SK-N-SH treated with all-trans-retinoic acid at 6 μM for 48 hours (cell line): ENCODE data around the gene GALNTL6.
"Not testable (repeated sequence)": the region's sequence is repeated elsewhere in the genome, so short reads cannot be mapped to it uniquely, and the experiment has no call there.

ENCODE experiments used
- ATAC-seq: fragments of 200-7000 bp; cut with Tn5 transposase; 3 replicates; pipeline ENCODE4 v1.9.1; 2020; ENCODE audit warnings: mild to moderate bottlenecking, moderate library complexity
- ARNTL ChIP-seq: fragments of 450-650 bp; formaldehyde crosslinking; IDR thresholded peaks from 2 replicates; pipeline ENCODE4 v1.5.0; 2020; ENCODE audit warnings: low read depth, mild to moderate bottlenecking, moderate library complexity, borderline replicate concordance
- BACH2 ChIP-seq: fragments of 250-450 bp; sonication (Bioruptor Pico); IDR thresholded peaks from 2 replicates; pipeline ENCODE4 v1.9.0; 2021; ENCODE audit warnings: mild to moderate bottlenecking, borderline replicate concordance
- CSDC2 ChIP-seq: fragments of 250-450 bp; sonication (Bioruptor Pico); IDR thresholded peaks from 2 replicates; pipeline ENCODE4 v1.5.0; 2020; ENCODE audit warnings: mild to moderate bottlenecking, moderate library complexity
- ESRRG ChIP-seq: fragments of 250-450 bp; sonication (Bioruptor Pico); IDR thresholded peaks from 2 replicates; pipeline ENCODE4 v1.6.1; 2021; ENCODE audit warnings: mild to moderate bottlenecking
- GLIS3 ChIP-seq: fragments of 250-450 bp; sonication (Bioruptor Pico); IDR thresholded peaks from 2 replicates; pipeline ENCODE4 v1.5.0; 2020; ENCODE audit warnings: mild to moderate bottlenecking, moderate library complexity
- ISL1 ChIP-seq: fragments of 250-450 bp; sonication (Bioruptor Pico); IDR thresholded peaks from 2 replicates; pipeline ENCODE4 v2.1.2; 2022; ENCODE audit warnings: mild to moderate bottlenecking, moderate library complexity
- OSR1 ChIP-seq: fragments of 250-450 bp; sonication (Bioruptor Pico); IDR thresholded peaks from 2 replicates; pipeline ENCODE4 v1.8.0; 2022; ENCODE audit warnings: moderate library complexity, mild to moderate bottlenecking, inconsistent platforms
- PPARA ChIP-seq: fragments of 250-450 bp; sonication (Bioruptor Pico); IDR thresholded peaks from 2 replicates; pipeline ENCODE4 v1.5.0; 2020; ENCODE audit warnings: mild to moderate bottlenecking, borderline replicate concordance
- RARB ChIP-seq: fragments of 250-450 bp; sonication (Bioruptor Pico); IDR thresholded peaks from 2 replicates; pipeline ENCODE4 v1.8.0; 2021; ENCODE audit warnings: mild to moderate bottlenecking, moderate library complexity
- SNAI2 ChIP-seq: fragments of 250-450 bp; sonication (Bioruptor Pico); IDR thresholded peaks from 2 replicates; pipeline ENCODE4 v1.5.0; 2020; ENCODE audit warnings: mild to moderate bottlenecking, moderate library complexity
- TCF4 ChIP-seq: fragments of 250-450 bp; sonication (Bioruptor Pico); IDR thresholded peaks from 2 replicates; pipeline ENCODE4 v1.8.0; 2021; ENCODE audit warnings: mild to moderate bottlenecking, moderate library complexity, borderline replicate concordance
- TOX ChIP-seq: fragments of 250-450 bp; sonication (Bioruptor Pico); IDR thresholded peaks from 2 replicates; pipeline ENCODE4 v1.8.0; 2021; ENCODE audit warnings: mild to moderate bottlenecking, moderate library complexity, borderline replicate concordance
- ZC3H10 ChIP-seq: fragments of 250-450 bp; sonication (Bioruptor Pico); IDR thresholded peaks from 2 replicates; pipeline ENCODE4 v1.5.1; 2021; ENCODE audit warnings: mild to moderate bottlenecking, moderate library complexity
- ZFP3 ChIP-seq: fragments of 250-450 bp; sonication (Bioruptor Pico); IDR thresholded peaks from 2 replicates; pipeline ENCODE4 v1.5.0; 2020; ENCODE audit warnings: mild to moderate bottlenecking, moderate library complexity
- ZFP30 ChIP-seq: fragments of 450-650 bp; formaldehyde crosslinking; IDR thresholded peaks from 2 replicates; pipeline ENCODE4 v1.5.0; 2022; ENCODE audit warnings: mild to moderate bottlenecking, moderate library complexity
- ZNF565 ChIP-seq: fragments of 450-650 bp; formaldehyde crosslinking; conservative IDR thresholded peaks from 2 replicates; pipeline ENCODE4 v1.5.0; 2020; ENCODE audit warnings: low read depth, mild to moderate bottlenecking, moderate library complexity
- ZNF8 ChIP-seq: fragments of 450-650 bp; formaldehyde crosslinking; IDR thresholded peaks from 2 replicates; pipeline ENCODE4 v1.5.0; 2020; ENCODE audit warnings: mild to moderate bottlenecking, moderate library complexity
- TF ChIP-seq, protein P1 (sequence below): fragments of 250-450 bp; sonication (Bioruptor Pico); IDR thresholded peaks from 2 replicates; pipeline ENCODE4 v1.8.0; 2021; ENCODE audit warnings: low read depth, mild to moderate bottlenecking, moderate library complexity, borderline replicate concordance
- TF ChIP-seq, protein P2 (sequence below): fragments of 250-450 bp; sonication (Bioruptor Pico); IDR thresholded peaks from 2 replicates; pipeline ENCODE4 v1.5.0; 2020; ENCODE audit warnings: mild to moderate bottlenecking, moderate library complexity
- TF ChIP-seq, protein P3 (sequence below): fragments of 250-450 bp; sonication (Bioruptor Pico); IDR thresholded peaks from 2 replicates; pipeline ENCODE4 v1.8.0; 2020; ENCODE audit warnings: mild to moderate bottlenecking, moderate library complexity, borderline replicate concordance
- TF ChIP-seq, protein P4 (sequence below): fragments of 250-450 bp; sonication (Bioruptor Pico); IDR thresholded peaks from 2 replicates; pipeline ENCODE4 v1.5.1; 2021; ENCODE audit warnings: mild to moderate bottlenecking, moderate library complexity

GALNTL6 gene

DNA sequence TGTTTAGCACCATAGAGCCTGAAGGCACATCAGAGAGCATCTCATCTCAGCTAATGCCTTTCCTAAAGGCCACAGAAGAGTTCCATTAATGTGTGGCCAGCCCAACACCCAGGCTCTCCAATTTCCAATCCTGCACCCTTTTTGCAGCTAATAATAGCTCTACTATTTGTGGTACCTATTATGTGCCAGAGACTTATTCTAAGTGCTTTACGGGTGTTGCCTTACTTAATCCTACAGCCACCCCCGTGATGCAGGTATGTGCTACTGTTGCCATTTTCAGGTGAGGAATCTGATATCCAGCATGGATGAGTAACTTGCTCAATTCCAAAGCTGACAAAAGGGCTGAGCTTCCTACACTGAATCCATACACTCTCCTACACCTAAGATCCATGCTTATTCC lies 1137.8 kb downstream of the GALNTL6 start:
- no peak for TF ChIP-seq RARB (CRISPR knock-in tag)
- TF ChIP-seq ZNF565 (CRISPR knock-in tag), result no peak
- TF ChIP-seq ZFP30 (CRISPR knock-in tag), result no peak
- no peak for ATAC-seq

DNA sequence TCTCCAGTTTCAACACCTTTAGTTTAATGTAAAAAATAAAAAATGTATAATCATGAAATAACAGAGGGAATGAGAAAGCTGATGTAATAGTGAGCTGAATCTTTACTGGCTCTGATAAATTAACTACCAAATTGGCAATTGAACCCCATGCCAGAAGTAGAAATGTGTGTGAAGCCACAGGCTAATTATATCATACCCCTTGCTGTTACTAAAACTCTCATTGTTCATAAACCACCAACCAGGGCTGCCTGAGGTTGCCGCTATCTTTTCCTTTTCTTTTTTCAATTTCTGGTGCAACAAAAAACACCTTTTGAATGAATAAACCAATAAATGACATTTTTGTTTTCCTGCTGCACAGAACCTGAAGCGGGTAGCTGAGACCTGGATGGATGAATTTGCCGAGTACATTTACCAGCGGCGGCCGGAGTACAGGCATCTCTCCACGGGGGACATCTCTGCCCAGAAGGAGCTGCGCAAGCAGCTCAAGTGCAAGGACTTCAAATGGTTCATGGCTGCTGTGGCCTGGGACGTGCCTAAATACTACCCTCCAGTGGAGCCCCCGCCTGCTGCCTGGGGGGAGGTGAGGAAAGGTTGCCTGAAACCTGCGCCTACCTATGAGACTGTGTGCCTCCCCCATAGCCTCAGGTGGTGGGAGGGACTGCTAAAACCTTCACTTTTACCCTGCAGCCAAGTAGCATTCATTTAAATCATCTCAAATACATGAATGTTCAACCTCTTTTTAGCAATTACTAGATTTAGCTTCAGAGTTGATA lies 1138.7 kb downstream of the GALNTL6 start:
- ATAC-seq, result no peak
- TF ChIP-seq RARB (CRISPR knock-in tag) (no peak), PPARA (no peak), ZNF8 (CRISPR knock-in tag) (no peak), ZNF565 (CRISPR knock-in tag) (no peak), ESRRG (no peak), ISL1 (CRISPR knock-in tag) (no peak), SNAI2 (CRISPR knock-in tag) (no peak), ARNTL (CRISPR knock-in tag) (no peak), BACH2 (CRISPR knock-in tag) (no peak), CSDC2 (CRISPR knock-in tag) (no peak), ZC3H10 (CRISPR knock-in tag) (no peak), OSR1 (CRISPR knock-in tag) (no peak), GLIS3 (no peak), TCF4 (no peak)
- TF ChIP-seq, protein P1, sequence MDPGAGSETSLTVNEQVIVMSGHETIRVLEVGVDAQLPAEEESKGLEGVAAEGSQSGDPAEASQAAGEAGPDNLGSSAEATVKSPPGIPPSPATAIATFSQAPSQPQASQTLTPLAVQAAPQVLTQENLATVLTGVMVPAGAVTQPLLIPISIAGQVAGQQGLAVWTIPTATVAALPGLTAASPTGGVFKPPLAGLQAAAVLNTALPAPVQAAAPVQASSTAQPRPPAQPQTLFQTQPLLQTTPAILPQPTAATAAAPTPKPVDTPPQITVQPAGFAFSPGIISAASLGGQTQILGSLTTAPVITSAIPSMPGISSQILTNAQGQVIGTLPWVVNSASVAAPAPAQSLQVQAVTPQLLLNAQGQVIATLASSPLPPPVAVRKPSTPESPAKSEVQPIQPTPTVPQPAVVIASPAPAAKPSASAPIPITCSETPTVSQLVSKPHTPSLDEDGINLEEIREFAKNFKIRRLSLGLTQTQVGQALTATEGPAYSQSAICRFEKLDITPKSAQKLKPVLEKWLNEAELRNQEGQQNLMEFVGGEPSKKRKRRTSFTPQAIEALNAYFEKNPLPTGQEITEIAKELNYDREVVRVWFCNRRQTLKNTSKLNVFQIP, result no peak
- TF ChIP-seq, protein P2, sequence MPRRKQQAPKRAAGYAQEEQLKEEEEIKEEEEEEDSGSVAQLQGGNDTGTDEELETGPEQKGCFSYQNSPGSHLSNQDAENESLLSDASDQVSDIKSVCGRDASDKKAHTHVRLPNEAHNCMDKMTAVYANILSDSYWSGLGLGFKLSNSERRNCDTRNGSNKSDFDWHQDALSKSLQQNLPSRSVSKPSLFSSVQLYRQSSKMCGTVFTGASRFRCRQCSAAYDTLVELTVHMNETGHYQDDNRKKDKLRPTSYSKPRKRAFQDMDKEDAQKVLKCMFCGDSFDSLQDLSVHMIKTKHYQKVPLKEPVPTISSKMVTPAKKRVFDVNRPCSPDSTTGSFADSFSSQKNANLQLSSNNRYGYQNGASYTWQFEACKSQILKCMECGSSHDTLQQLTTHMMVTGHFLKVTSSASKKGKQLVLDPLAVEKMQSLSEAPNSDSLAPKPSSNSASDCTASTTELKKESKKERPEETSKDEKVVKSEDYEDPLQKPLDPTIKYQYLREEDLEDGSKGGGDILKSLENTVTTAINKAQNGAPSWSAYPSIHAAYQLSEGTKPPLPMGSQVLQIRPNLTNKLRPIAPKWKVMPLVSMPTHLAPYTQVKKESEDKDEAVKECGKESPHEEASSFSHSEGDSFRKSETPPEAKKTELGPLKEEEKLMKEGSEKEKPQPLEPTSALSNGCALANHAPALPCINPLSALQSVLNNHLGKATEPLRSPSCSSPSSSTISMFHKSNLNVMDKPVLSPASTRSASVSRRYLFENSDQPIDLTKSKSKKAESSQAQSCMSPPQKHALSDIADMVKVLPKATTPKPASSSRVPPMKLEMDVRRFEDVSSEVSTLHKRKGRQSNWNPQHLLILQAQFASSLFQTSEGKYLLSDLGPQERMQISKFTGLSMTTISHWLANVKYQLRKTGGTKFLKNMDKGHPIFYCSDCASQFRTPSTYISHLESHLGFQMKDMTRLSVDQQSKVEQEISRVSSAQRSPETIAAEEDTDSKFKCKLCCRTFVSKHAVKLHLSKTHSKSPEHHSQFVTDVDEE (CRISPR knock-in tag), result no peak
- TF ChIP-seq, protein P3, sequence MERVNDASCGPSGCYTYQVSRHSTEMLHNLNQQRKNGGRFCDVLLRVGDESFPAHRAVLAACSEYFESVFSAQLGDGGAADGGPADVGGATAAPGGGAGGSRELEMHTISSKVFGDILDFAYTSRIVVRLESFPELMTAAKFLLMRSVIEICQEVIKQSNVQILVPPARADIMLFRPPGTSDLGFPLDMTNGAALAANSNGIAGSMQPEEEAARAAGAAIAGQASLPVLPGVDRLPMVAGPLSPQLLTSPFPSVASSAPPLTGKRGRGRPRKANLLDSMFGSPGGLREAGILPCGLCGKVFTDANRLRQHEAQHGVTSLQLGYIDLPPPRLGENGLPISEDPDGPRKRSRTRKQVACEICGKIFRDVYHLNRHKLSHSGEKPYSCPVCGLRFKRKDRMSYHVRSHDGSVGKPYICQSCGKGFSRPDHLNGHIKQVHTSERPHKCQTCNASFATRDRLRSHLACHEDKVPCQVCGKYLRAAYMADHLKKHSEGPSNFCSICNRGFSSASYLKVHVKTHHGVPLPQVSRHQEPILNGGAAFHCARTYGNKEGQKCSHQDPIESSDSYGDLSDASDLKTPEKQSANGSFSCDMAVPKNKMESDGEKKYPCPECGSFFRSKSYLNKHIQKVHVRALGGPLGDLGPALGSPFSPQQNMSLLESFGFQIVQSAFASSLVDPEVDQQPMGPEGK (CRISPR knock-in tag), result no peak
- TF ChIP-seq, all 23 proteins: peak for 0

DNA sequence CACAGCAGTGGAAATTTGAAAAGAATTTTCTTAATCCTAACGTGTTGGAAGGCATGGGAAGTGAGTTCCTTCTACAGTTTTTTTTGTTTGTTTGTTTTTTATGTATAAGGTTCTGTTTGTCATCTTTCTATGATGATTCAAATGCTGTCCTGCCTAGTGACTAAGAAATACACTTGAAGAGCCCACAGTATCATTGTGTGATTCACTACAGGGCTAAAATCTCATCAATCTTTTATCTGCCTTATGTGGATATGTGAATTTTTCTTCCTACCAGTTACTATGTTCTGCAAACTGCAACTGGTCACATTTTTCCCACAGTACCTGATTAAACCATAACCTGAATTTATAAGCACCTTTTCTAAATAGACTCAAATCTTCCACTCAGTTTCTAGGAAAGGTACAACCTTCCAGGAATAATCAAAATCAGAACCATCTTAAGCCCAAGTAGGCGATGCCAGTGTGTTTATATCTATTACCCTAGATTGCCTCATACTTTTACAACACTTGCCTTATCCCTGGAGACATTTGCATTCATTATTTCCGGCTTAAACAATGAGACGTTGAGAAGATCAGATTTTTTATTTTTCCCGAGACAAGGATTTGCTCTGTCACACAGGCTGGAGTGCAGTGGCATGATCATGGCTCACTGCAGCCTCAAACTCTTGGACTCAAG lies 1140.8 kb downstream of the GALNTL6 start:
- no peak for ATAC-seq
- TF ChIP-seq ZFP3 (CRISPR knock-in tag) (no peak), ARNTL (CRISPR knock-in tag) (no peak), ZNF8 (CRISPR knock-in tag) (no peak), TCF4 (no peak), ESRRG (no peak), ISL1 (CRISPR knock-in tag) (no peak), BACH2 (CRISPR knock-in tag) (no peak), CSDC2 (CRISPR knock-in tag) (no peak), TOX (CRISPR knock-in tag) (no peak), ZNF565 (CRISPR knock-in tag) (no peak), RARB (CRISPR knock-in tag) (no peak), GLIS3 (no peak), ZC3H10 (CRISPR knock-in tag) (no peak)
- TF ChIP-seq, protein P4, sequence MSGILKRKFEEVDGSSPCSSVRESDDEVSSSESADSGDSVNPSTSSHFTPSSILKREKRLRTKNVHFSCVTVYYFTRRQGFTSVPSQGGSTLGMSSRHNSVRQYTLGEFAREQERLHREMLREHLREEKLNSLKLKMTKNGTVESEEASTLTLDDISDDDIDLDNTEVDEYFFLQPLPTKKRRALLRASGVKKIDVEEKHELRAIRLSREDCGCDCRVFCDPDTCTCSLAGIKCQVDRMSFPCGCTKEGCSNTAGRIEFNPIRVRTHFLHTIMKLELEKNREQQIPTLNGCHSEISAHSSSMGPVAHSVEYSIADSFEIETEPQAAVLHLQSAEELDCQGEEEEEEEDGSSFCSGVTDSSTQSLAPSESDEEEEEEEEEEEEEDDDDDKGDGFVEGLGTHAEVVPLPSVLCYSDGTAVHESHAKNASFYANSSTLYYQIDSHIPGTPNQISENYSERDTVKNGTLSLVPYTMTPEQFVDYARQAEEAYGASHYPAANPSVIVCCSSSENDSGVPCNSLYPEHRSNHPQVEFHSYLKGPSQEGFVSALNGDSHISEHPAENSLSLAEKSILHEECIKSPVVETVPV, result no peak
- TF ChIP-seq, protein P1, result no peak
- TF ChIP-seq, all 23 proteins: peak for 0

DNA sequence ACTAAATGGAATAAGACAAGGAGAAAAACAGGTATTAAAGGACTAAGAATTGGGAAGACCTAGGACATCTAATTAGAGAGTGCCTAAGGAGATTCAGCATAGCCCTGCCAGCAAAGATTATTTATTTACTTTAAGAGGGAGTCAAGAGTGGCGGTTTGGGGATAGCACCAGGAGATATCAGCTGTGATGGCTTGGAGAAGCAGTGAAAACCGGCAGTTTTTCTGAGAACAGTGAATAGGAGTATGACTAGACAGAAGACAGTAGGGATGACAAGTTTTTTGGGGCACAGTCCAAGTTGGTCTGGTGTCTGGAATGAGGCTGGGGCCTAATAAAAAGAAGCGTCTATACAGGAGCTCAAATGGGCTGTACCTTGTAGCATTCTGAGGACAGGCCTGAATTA lies 1143.1 kb downstream of the GALNTL6 start:
- not testable (repeated sequence) for ATAC-seq
